ENCODE results near the gene ZNF384. TPM values are rescaled to one million over a fixed set of nuclear protein-coding genes. Genes with fewer than 3 reads are reported as not detected.

The ZNF384 gene
- total and polyA plus RNA-seq, 10 of the 15 experiments (the other 5 are each of a cell fraction or from before 2014, with no cell fraction given): 0.46 to 81.5 (median 30.5) TPM

- TF ChIP-seq E4F1 (IDR thresholded peaks at IDR 0.05; ENCODE audit: borderline replicate concordance, partially characterized antibody) (no peak), RFX5 (IDR thresholded peaks at IDR 0.05; ENCODE audit: low read depth, low read length) (no peak), POLR2AphosphoS2 (IDR thresholded peaks at IDR 0.05; ENCODE audit: low read depth, low read length) (no peak), LARP7 (IDR thresholded peaks at IDR 0.05) (no peak), NRF1 (conservative IDR thresholded peaks at IDR 0.05; ENCODE audit: low read depth, low read length) (no peak), BHLHE40 (IDR thresholded peaks at IDR 0.05; ENCODE audit: borderline replicate concordance in 1 of 2, low read depth in 2 of 2, low read length in 1 of 2) (no peak), RB1 (IDR thresholded peaks at IDR 0.05; ENCODE audit: borderline replicate concordance) (no peak), ZSCAN29 (IDR thresholded peaks at IDR 0.05) (no peak)
Measured at GRCh38 chr12:6701078-6701768, 12.0 kb upstream of the ZNF384 start (continued).

DNA sequence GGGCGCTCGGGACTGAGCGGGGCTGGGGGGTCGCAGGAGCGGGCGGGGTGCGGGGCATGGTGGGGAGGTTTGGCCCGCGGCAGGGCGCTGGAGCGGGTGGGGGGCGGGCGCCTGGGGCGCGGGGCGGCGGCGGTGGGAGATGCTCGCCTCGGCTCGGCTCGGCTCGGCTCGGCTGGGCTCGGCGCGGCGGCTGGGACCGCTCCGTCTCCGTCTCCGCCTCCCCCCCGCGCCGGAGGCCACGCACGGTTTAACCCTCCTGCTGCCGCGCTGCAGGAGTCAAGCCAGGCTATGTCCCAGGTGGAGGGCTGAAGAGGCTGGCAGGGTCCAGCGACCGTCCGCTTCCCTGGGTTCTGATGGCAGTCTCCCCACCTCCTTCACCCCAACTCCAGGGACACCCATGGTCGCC lies 11.5 kb upstream of the ZNF384 start, which contains the start of gene PIANP:
Gene PIANP, minus strand, starts transcription at position 170 of the 406 bp plus-strand sequence. CDS start 2,754 bp downstream, outside the sequence.
- intact Hi-C loops (cut with micrococcal nuclease; ENCODE audit: unreplicated experiment): no loop called here
- Histone ChIP-seq H3K79me2 (ENCODE audit: control insufficient read depth, insufficient read depth, low read length) (no peaks in the 10 kb centered on the region), H3K9me3 (replicated peaks; ENCODE audit: control insufficient read depth, insufficient read depth, low read length) (no peaks in the 10 kb centered on the region), H3K9ac (ENCODE audit: control insufficient read depth, insufficient read depth, low read length) (no peak within 1 kb of the TSS), H3K4me2 (ENCODE audit: control insufficient read depth, insufficient read depth) (peak within 1 kb of the TSS; percentile 64), H4K20me1 (ENCODE audit: control insufficient read depth, insufficient read depth) (no peaks in the 10 kb centered on the region), H3K27me3 (replicated peaks in 1 of 2; ENCODE audit: control insufficient read depth in 2 of 2, insufficient read depth in 2 of 2, low read length in 1 of 2) (peaks cover 15 to 21% of the 10 kb centered on the region in 2 experiments), H3K36me3 (ENCODE audit: control insufficient read depth in 2 of 2, insufficient read depth in 2 of 2, low read length in 1 of 2) (no peaks in the 10 kb centered on the region), H2AFZ (ENCODE audit: control insufficient read depth, low read depth, low read length) (peak within 1 kb of the TSS; percentile 7; the same call in 1 of the 2 replicates), H3K27ac (ENCODE audit: control insufficient read depth, insufficient read depth) (no peak within 1 kb of the TSS), H3K4me1 (ENCODE audit: control insufficient read depth, insufficient read depth, low read length) (peaks cover 12% of the 10 kb centered on the region), H3K4me3 (no peak within 1 kb of the TSS)
- WGBS (ENCODE audit: insufficient coverage, insufficient replicate concordance, low lambda C conversion rate, missing lambda C conversion rate): 26% methylated on average over 10 of the region's 43 CpGs
- ATAC-seq: no peak
- ChIA-PET SMC1A (ENCODE audit: uncharacterized antibody, unreplicated experiment) (no interaction called here), RAD21 (ENCODE audit: unreplicated experiment) (no interaction called here), CTCF (interaction anchor here (0.6 kb wide), 1 partner anchor 110 kb away, joined by 3 read pairs; no protein-coding TSS in a partner anchor), POLR2A (no interaction called here)
- TF ChIP-seq TCF3 (IDR thresholded peaks at IDR 0.05; ENCODE audit: borderline replicate concordance, insufficient read depth, low read depth, low read length): no peak
- TF ChIP-seq EED (IDR thresholded peaks at IDR 0.05; ENCODE audit: low read depth): no peak
- TF ChIP-seq BHLHE40 (IDR thresholded peaks at IDR 0.05; ENCODE audit: borderline replicate concordance in 1 of 2, low read depth in 2 of 2, low read length in 1 of 2): peak in 1 of 2 experiments; percentile 6; a peak in 1 of 4 replicates
- no peak for TF ChIP-seq PAX5 (IDR thresholded peaks at IDR 0.05; ENCODE audit: borderline replicate concordance, low read depth, low read length)
- TF ChIP-seq ETV6 (conservative IDR thresholded peaks at IDR 0.05 in 1 of 2, IDR thresholded peaks at IDR 0.05 in 1 of 2; ENCODE audit: borderline replicate concordance in 1 of 2, low read depth in 1 of 2): no peak
- no peak for TF ChIP-seq MYB (IDR thresholded peaks at IDR 0.05; ENCODE audit: borderline replicate concordance, low read depth, low read length)
- TF ChIP-seq, protein P1, sequence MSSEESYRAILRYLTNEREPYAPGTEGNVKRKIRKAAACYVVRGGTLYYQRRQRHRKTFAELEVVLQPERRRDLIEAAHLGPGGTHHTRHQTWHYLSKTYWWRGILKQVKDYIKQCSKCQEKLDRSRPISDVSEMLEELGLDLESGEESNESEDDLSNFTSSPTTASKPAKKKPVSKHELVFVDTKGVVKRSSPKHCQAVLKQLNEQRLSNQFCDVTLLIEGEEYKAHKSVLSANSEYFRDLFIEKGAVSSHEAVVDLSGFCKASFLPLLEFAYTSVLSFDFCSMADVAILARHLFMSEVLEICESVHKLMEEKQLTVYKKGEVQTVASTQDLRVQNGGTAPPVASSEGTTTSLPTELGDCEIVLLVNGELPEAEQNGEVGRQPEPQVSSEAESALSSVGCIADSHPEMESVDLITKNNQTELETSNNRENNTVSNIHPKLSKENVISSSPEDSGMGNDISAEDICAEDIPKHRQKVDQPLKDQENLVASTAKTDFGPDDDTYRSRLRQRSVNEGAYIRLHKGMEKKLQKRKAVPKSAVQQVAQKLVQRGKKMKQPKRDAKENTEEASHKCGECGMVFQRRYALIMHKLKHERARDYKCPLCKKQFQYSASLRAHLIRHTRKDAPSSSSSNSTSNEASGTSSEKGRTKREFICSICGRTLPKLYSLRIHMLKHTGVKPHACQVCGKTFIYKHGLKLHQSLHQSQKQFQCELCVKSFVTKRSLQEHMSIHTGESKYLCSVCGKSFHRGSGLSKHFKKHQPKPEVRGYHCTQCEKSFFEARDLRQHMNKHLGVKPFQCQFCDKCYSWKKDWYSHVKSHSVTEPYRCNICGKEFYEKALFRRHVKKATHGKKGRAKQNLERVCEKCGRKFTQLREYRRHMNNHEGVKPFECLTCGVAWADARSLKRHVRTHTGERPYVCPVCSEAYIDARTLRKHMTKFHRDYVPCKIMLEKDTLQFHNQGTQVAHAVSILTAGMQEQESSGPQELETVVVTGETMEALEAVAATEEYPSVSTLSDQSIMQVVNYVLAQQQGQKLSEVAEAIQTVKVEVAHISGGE (CRISPR knock-in tag; IDR thresholded peaks at IDR 0.05): no peak
- no peak for TF ChIP-seq ZSCAN29 (IDR thresholded peaks at IDR 0.05)
- FAIRE-seq: no peak
- in situ Hi-C loops (cut with MboI): no loop called here
- DNase-seq (ENCODE audit: low read depth, low spot score): no peak
- no TSS peak for BruUV-seq (replicated peaks)
